GM23338 (cell line): ENCODE results near the gene OR4N2.
"Not testable (repeated sequence)": the region's sequence is repeated elsewhere in the genome, so short reads cannot be mapped to it uniquely, and the experiment has no call there.

ENCODE experiments used
- CREB1 ChIP-seq: fragments of 250-450 bp; sonication (Bioruptor Pico); IDR thresholded peaks from 2 replicates; pipeline ENCODE4 v1.5.0; 2020; ENCODE audit warnings: low read depth, mild to moderate bottlenecking, moderate library complexity
- EZH2phosphoT487 ChIP-seq: fragments of 200-600 bp; sonication (generic); IDR thresholded peaks from one replicate; pipeline ENCODE4 v1.8.1; 2018; ENCODE audit warnings: antibody characterized with exemption; ENCODE audit not compliant: unreplicated experiment
- TF ChIP-seq, protein P1 (sequence below), 2 experiments: fragments of 200-600 bp in 1 of 2; sonication (generic) in 1 of 2; conservative IDR thresholded peaks; 2 replicates each; pipeline versions ENCODE4 v1.5.1 to v1.6.1; 2016 to 2017; ENCODE audit warnings: antibody characterized with exemption in 2 of 2, low read depth in 2 of 2, mild to moderate bottlenecking in 2 of 2, moderate library complexity in 1 of 2
- TF ChIP-seq, protein P2 (sequence below): IDR thresholded peaks from one replicate; pipeline ENCODE4 v1.6.1; 2018; ENCODE audit warnings: antibody characterized with exemption; ENCODE audit not compliant: unreplicated experiment

DNA sequence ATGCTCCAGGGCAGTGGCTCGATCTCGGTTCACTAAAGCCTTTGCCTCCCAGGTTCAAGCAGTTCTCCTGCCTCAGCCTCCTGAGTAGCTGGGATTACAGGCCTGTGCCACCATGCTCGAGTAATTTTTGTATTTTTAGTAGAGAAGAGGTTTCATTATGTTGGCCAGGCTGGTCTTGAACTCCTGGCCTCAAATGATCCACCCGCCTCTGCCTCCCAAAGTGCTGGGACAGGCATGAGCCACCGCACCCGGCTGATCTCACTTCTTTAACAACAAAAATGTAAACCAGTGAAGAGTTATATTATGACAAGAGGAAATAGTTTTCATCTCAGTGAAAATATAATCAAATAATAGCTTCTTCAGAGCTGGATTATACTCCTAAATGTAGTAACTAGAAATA is 16.3 kb upstream of the OR4N2 start:
- TF ChIP-seq, protein P1, sequence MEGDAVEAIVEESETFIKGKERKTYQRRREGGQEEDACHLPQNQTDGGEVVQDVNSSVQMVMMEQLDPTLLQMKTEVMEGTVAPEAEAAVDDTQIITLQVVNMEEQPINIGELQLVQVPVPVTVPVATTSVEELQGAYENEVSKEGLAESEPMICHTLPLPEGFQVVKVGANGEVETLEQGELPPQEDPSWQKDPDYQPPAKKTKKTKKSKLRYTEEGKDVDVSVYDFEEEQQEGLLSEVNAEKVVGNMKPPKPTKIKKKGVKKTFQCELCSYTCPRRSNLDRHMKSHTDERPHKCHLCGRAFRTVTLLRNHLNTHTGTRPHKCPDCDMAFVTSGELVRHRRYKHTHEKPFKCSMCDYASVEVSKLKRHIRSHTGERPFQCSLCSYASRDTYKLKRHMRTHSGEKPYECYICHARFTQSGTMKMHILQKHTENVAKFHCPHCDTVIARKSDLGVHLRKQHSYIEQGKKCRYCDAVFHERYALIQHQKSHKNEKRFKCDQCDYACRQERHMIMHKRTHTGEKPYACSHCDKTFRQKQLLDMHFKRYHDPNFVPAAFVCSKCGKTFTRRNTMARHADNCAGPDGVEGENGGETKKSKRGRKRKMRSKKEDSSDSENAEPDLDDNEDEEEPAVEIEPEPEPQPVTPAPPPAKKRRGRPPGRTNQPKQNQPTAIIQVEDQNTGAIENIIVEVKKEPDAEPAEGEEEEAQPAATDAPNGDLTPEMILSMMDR (conservative IDR thresholded peaks at IDR 0.05; ENCODE audit: low read depth in 2 of 2) = not testable (repeated sequence)
- TF ChIP-seq, protein P2, sequence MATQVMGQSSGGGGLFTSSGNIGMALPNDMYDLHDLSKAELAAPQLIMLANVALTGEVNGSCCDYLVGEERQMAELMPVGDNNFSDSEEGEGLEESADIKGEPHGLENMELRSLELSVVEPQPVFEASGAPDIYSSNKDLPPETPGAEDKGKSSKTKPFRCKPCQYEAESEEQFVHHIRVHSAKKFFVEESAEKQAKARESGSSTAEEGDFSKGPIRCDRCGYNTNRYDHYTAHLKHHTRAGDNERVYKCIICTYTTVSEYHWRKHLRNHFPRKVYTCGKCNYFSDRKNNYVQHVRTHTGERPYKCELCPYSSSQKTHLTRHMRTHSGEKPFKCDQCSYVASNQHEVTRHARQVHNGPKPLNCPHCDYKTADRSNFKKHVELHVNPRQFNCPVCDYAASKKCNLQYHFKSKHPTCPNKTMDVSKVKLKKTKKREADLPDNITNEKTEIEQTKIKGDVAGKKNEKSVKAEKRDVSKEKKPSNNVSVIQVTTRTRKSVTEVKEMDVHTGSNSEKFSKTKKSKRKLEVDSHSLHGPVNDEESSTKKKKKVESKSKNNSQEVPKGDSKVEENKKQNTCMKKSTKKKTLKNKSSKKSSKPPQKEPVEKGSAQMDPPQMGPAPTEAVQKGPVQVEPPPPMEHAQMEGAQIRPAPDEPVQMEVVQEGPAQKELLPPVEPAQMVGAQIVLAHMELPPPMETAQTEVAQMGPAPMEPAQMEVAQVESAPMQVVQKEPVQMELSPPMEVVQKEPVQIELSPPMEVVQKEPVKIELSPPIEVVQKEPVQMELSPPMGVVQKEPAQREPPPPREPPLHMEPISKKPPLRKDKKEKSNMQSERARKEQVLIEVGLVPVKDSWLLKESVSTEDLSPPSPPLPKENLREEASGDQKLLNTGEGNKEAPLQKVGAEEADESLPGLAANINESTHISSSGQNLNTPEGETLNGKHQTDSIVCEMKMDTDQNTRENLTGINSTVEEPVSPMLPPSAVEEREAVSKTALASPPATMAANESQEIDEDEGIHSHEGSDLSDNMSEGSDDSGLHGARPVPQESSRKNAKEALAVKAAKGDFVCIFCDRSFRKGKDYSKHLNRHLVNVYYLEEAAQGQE = not testable (repeated sequence)
- not testable (repeated sequence) for TF ChIP-seq EZH2phosphoT487, CREB1
